ENCODE data around the gene ATXN7L1. TPM values are rescaled to one million over a fixed set of nuclear protein-coding genes. Genes with fewer than 3 reads are reported as not detected.

Gene ATXN7L1
- total RNA-seq, 1 experiment from 2014 or later: 14.6 TPM

DNA sequence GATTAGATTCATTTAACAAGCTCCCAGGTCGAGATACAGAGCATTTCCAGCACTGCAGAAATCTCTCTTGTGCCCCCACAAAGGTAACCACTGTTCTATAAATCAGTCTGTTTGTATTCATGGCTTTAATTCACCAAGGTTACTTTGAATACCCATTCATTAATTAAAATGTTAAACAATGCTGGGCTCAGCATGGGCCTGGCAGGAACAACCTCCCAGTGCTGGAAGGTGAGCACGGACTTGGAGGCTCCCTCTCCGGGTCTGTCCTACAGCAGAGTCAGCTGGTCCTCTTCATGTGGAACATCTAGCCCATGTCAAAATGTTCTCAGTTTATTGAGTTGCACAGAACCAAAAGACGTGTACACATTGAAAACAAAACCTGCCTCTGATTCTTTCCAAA is 279.5 kb downstream of the ATXN7L1 start:
- TF ChIP-seq, protein P1, sequence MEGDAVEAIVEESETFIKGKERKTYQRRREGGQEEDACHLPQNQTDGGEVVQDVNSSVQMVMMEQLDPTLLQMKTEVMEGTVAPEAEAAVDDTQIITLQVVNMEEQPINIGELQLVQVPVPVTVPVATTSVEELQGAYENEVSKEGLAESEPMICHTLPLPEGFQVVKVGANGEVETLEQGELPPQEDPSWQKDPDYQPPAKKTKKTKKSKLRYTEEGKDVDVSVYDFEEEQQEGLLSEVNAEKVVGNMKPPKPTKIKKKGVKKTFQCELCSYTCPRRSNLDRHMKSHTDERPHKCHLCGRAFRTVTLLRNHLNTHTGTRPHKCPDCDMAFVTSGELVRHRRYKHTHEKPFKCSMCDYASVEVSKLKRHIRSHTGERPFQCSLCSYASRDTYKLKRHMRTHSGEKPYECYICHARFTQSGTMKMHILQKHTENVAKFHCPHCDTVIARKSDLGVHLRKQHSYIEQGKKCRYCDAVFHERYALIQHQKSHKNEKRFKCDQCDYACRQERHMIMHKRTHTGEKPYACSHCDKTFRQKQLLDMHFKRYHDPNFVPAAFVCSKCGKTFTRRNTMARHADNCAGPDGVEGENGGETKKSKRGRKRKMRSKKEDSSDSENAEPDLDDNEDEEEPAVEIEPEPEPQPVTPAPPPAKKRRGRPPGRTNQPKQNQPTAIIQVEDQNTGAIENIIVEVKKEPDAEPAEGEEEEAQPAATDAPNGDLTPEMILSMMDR (conservative IDR thresholded peaks at IDR 0.05): no peak
- TF ChIP-seq EZH2 (IDR thresholded peaks at IDR 0.05; ENCODE audit: low read depth): no peak
- BruUV-seq (replicated peaks): no TSS peak
- CTCF ChIA-PET: no interaction called here

DNA sequence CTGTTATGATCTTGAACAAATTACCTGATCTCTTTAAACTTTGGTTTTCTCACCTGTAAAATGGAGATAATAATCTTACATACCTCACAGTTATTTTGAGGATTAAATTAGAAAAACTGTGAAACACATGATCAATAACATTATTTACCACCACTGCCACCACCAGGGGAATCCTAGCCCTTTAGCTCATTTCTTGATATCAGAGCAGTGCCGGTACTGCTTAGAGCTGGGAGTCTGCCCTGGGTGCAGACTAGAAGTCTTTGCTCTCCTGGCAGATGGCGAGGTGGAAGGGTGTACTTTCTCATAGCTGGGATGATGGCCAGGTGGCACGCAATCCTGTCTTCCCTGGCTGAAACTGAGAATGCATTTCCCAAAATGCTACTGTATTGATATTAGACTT is 282.4 kb downstream of the ATXN7L1 start:
- H3K9me2 ChIP-seq (ENCODE audit: insufficient read depth): no peaks in the 10 kb centered on the region
- H3K9me3 ChIP-seq (ENCODE audit: insufficient read depth, low read depth): no peaks in the 10 kb centered on the region
- no peaks in the 10 kb centered on the region for H3F3A ChIP-seq (ENCODE audit: insufficient read depth, low read depth)
- no peaks in the 10 kb centered on the region for H3K36me3 ChIP-seq (ENCODE audit: low read depth)
- no peak overlapping the region for H2AFZ ChIP-seq
- ChIA-PET CTCF (interaction anchor here (0.6 kb wide), 1 partner anchor 176 kb away, joined by 3 read pairs; no protein-coding TSS in a partner anchor), POLR2A (ENCODE audit: unreplicated experiment) (no interaction called here)
- H3K4me1 ChIP-seq (replicated peaks; ENCODE audit: insufficient read depth): no peaks in the 10 kb centered on the region
- no peak for TF ChIP-seq EZH2 (IDR thresholded peaks at IDR 0.05; ENCODE audit: low read depth)
- TF ChIP-seq, protein P1 (conservative IDR thresholded peaks at IDR 0.05): no peak
- no peak overlapping the region for H3K27ac ChIP-seq
- no peak for DNase-seq
- no peak overlapping the region for H3K4me3 ChIP-seq
- BruUV-seq (replicated peaks): no TSS peak
- H3K27me3 ChIP-seq (ENCODE audit: insufficient read depth, low read depth): no peaks in the 10 kb centered on the region
- intact Hi-C loops (cut with micrococcal nuclease; ENCODE audit: unreplicated experiment): no loop called here
- no peaks in the 10 kb centered on the region for H4K20me1 ChIP-seq (ENCODE audit: insufficient read depth)
- H3K4me2 ChIP-seq: no peak overlapping the region
- no peaks in the 10 kb centered on the region for H3K79me2 ChIP-seq (ENCODE audit: low read depth)

More for the DNA sequence above, 279.5 kb downstream of the ATXN7L1 start:
- H3K9me3 ChIP-seq (ENCODE audit: insufficient read depth, low read depth): no peaks in the 10 kb centered on the region
- H3K27ac ChIP-seq: no peak overlapping the region
- H3K4me3 ChIP-seq: no peak overlapping the region
- H2AFZ ChIP-seq: no peak overlapping the region
- POLR2A ChIA-PET (ENCODE audit: unreplicated experiment): no interaction called here
- H3K4me2 ChIP-seq: no peak overlapping the region
- intact Hi-C loops (cut with micrococcal nuclease; ENCODE audit: unreplicated experiment): no loop called here
- no peaks in the 10 kb centered on the region for H3K36me3 ChIP-seq (ENCODE audit: low read depth)
- H3K4me1 ChIP-seq (replicated peaks; ENCODE audit: insufficient read depth): no peaks in the 10 kb centered on the region
- H3K27me3 ChIP-seq (ENCODE audit: insufficient read depth, low read depth): no peaks in the 10 kb centered on the region
- H3F3A ChIP-seq (ENCODE audit: insufficient read depth, low read depth): no peaks in the 10 kb centered on the region
- DNase-seq: no peak
- H4K20me1 ChIP-seq (ENCODE audit: insufficient read depth): no peaks in the 10 kb centered on the region
- no peaks in the 10 kb centered on the region for H3K79me2 ChIP-seq (ENCODE audit: low read depth)
- no peaks in the 10 kb centered on the region for H3K9me2 ChIP-seq (ENCODE audit: insufficient read depth)

GRCh38 chr7:105591522-105591921 is 284.9 kb downstream of the ATXN7L1 start:
- Histone ChIP-seq H3K79me2 (ENCODE audit: low read depth) (no peaks in the 10 kb centered on the region), H3F3A (ENCODE audit: insufficient read depth, low read depth) (no peaks in the 10 kb centered on the region), H3K9me2 (ENCODE audit: insufficient read depth) (no peaks in the 10 kb centered on the region), H3K4me3 (no peak overlapping the region), H4K20me1 (ENCODE audit: insufficient read depth) (no peaks in the 10 kb centered on the region), H3K4me1 (replicated peaks; ENCODE audit: insufficient read depth) (no peaks in the 10 kb centered on the region), H3K4me2 (no peak overlapping the region), H3K36me3 (ENCODE audit: low read depth) (no peaks in the 10 kb centered on the region), H2AFZ (no peak overlapping the region), H3K27me3 (ENCODE audit: insufficient read depth, low read depth) (no peaks in the 10 kb centered on the region), H3K9me3 (ENCODE audit: insufficient read depth, low read depth) (no peaks in the 10 kb centered on the region), H3K27ac (no peak overlapping the region)
- intact Hi-C loops (cut with micrococcal nuclease; ENCODE audit: unreplicated experiment): no loop called here
- no peak for DNase-seq
- CTCF ChIA-PET: no interaction called here
- POLR2A ChIA-PET (ENCODE audit: unreplicated experiment): no interaction called here
- BruUV-seq (replicated peaks): no TSS peak
- TF ChIP-seq, protein P1 (conservative IDR thresholded peaks at IDR 0.05): no peak
- TF ChIP-seq EZH2 (IDR thresholded peaks at IDR 0.05; ENCODE audit: low read depth): no peak
